ENCODE measurements around the gene SLC26A1.

Gene SLC26A1

GRCh38 chr4:974668-975067 is 18.5 kb downstream of the SLC26A1 start:
- Histone ChIP-seq H3K9ac (ENCODE audit: low read length) (no peak overlapping the region), H3K4me2 (ENCODE audit: low read length) (no peak overlapping the region), H3K79me2 (ENCODE audit: insufficient read depth, low read length) (no peaks in the 10 kb centered on the region), H3K36me3 (ENCODE audit: insufficient read depth, low read length) (no peaks in the 10 kb centered on the region), H3K4me3 (ENCODE audit: low read depth, low read length, poor library complexity, severe bottlenecking) (no peak overlapping the region), H2AFZ (ENCODE audit: low read length) (no peak overlapping the region), H3K27ac (ENCODE audit: low read depth, low read length, poor library complexity, severe bottlenecking) (no peak overlapping the region), H3K9me2 (ENCODE audit: low read depth, low read length) (no peaks in the 10 kb centered on the region), H3K9me3 (ENCODE audit: low read length) (no peaks in the 10 kb centered on the region), H3K4me1 (ENCODE audit: insufficient read depth, low read length, severe bottlenecking) (peaks cover 10% of the 10 kb centered on the region), H3F3A (ENCODE audit: insufficient read depth, low read length) (no peaks in the 10 kb centered on the region), H4K20me1 (ENCODE audit: insufficient read depth, low read length) (no peaks in the 10 kb centered on the region), H3K27me3 (ENCODE audit: insufficient read depth, low read length) (no peaks in the 10 kb centered on the region)
- TF ChIP-seq CTCF (IDR thresholded peaks at IDR 0.05; ENCODE audit: low read length) = no peak
- no peak for TF ChIP-seq EZH2 (IDR thresholded peaks at IDR 0.05; ENCODE audit: borderline replicate concordance, low read length)

GRCh38 chr4:973431-974397 is 19.5 kb downstream of the SLC26A1 start, which contains the start of gene DGKQ:
DGKQ (minus strand) TSS chr4:973569; CDS start chr4:973482, 87 bp downstream.
- Histone ChIP-seq H3K9me2 (ENCODE audit: low read depth, low read length) (no peaks in the 10 kb centered on the region), H3K9ac (ENCODE audit: low read length) (peak within 1 kb of the TSS; percentile 59; the same call in 1 of the 2 replicates), H3K4me2 (ENCODE audit: low read length) (peak within 1 kb of the TSS; percentile 91), H3F3A (ENCODE audit: insufficient read depth, low read length) (no peaks in the 10 kb centered on the region), H3K27me3 (ENCODE audit: insufficient read depth, low read length) (no peaks in the 10 kb centered on the region), H3K79me2 (ENCODE audit: insufficient read depth, low read length) (no peaks in the 10 kb centered on the region), H3K4me3 (ENCODE audit: low read depth, low read length, poor library complexity, severe bottlenecking) (peak within 1 kb of the TSS; percentile 73), H3K9me3 (ENCODE audit: low read length) (no peaks in the 10 kb centered on the region), H3K4me1 (ENCODE audit: insufficient read depth, low read length, severe bottlenecking) (peaks cover 10% of the 10 kb centered on the region), H3K27ac (ENCODE audit: low read depth, low read length, poor library complexity, severe bottlenecking) (no peak within 1 kb of the TSS), H2AFZ (ENCODE audit: low read length) (no peak within 1 kb of the TSS), H3K36me3 (ENCODE audit: insufficient read depth, low read length) (no peaks in the 10 kb centered on the region), H4K20me1 (ENCODE audit: insufficient read depth, low read length) (no peaks in the 10 kb centered on the region)
- TF ChIP-seq CTCF (IDR thresholded peaks at IDR 0.05; ENCODE audit: low read length) (no peak), EZH2 (IDR thresholded peaks at IDR 0.05; ENCODE audit: borderline replicate concordance, low read length) (no peak)

- H3K9me3 ChIP-seq (ENCODE audit: low read length) = no peaks in the 10 kb centered on the region
- peaks cover 10% of the 10 kb centered on the region for H3K4me1 ChIP-seq (ENCODE audit: insufficient read depth, low read length, severe bottlenecking)
- H3K4me3 ChIP-seq (ENCODE audit: low read depth, low read length, poor library complexity, severe bottlenecking) = peak overlapping the region; percentile 73
- no peak overlapping the region for H3K27ac ChIP-seq (ENCODE audit: low read depth, low read length, poor library complexity, severe bottlenecking)
- H3K4me2 ChIP-seq (ENCODE audit: low read length) = peak overlapping the region; percentile 91
- H3F3A ChIP-seq (ENCODE audit: insufficient read depth, low read length) = no peaks in the 10 kb centered on the region
- peak overlapping the region; percentile 59; the same call in 1 of the 2 replicates for H3K9ac ChIP-seq (ENCODE audit: low read length)
- no peaks in the 10 kb centered on the region for H4K20me1 ChIP-seq (ENCODE audit: insufficient read depth, low read length)
- no peaks in the 10 kb centered on the region for H3K79me2 ChIP-seq (ENCODE audit: insufficient read depth, low read length)
- no peak for TF ChIP-seq CTCF (IDR thresholded peaks at IDR 0.05; ENCODE audit: low read length)
- TF ChIP-seq EZH2 (IDR thresholded peaks at IDR 0.05; ENCODE audit: borderline replicate concordance, low read length) = no peak
- H2AFZ ChIP-seq (ENCODE audit: low read length) = no peak overlapping the region
- H3K36me3 ChIP-seq (ENCODE audit: insufficient read depth, low read length) = no peaks in the 10 kb centered on the region
- no peaks in the 10 kb centered on the region for H3K9me2 ChIP-seq (ENCODE audit: low read depth, low read length)
- no peaks in the 10 kb centered on the region for H3K27me3 ChIP-seq (ENCODE audit: insufficient read depth, low read length)
Measured at GRCh38 chr4:972651-973424, 20.4 kb downstream of the SLC26A1 start.
